NCI-H2196 (cell line): ENCODE data around the gene PPP3R1.

ENCODE experiments used
- DNase-seq: peaks from one replicate; lab custom pipeline; 2025; ENCODE audit not compliant: unreplicated experiment; lab: John Stamatoyannopoulos, UW

PPP3R1 gene

DNA sequence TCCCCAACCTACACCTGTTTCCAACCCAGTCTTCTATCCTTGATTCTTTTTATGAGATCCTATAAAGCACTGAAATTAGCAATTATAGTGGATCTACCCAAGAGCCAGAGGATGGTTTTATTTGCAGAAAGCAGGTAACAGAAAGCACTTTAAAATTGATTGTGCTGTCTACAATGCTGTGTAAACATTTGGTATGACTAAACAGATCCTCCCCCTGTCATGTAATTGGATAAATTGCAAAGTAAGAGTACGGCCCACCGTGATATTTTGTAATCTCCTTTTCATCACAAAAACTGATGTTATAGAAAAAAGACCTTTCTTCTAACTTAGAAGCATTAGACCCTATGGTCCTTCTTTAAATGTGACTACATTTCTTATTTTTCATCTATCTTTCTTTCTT, 11.3 kb upstream of the PPP3R1 start:
- no peak for DNase-seq

DNA sequence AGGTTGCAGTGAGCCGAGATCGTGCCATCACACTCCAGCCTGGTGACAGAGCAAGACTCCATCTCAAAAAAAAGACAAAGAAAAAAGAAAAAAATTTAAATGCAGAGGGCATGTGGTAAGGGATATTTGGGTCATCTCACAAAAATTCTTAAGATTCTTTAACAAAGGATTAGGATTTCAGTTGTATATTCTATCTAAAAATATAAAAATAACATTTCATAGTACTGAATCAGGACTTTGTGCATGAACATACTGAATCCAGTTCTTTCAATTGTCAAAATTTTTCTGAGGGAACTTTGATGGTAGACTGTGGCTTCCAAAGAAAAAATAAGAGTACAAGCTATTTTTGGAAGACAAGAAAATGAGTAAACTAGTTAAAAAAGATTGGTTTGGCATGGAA, 6.5 kb upstream of the PPP3R1 start:
- DNase-seq: no peak

DNA sequence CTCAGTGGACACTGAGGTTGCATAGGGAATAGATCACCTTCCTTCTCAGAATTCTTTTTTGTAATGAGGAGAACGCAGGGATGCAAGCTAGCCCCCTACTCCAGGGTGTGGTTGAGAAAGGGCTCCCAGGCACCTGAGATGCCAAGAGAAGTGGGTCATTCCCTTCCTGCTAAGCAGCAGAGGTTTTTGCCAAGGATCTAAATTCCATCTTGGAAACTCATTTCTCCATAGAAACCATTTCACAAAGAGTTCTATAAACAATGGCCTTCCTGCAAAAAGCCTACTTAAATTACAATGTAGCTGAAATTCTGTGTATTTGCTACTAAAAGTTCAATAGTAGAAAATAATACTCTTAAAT, 3.7 kb upstream of the PPP3R1 start:
- no peak for DNase-seq

DNA sequence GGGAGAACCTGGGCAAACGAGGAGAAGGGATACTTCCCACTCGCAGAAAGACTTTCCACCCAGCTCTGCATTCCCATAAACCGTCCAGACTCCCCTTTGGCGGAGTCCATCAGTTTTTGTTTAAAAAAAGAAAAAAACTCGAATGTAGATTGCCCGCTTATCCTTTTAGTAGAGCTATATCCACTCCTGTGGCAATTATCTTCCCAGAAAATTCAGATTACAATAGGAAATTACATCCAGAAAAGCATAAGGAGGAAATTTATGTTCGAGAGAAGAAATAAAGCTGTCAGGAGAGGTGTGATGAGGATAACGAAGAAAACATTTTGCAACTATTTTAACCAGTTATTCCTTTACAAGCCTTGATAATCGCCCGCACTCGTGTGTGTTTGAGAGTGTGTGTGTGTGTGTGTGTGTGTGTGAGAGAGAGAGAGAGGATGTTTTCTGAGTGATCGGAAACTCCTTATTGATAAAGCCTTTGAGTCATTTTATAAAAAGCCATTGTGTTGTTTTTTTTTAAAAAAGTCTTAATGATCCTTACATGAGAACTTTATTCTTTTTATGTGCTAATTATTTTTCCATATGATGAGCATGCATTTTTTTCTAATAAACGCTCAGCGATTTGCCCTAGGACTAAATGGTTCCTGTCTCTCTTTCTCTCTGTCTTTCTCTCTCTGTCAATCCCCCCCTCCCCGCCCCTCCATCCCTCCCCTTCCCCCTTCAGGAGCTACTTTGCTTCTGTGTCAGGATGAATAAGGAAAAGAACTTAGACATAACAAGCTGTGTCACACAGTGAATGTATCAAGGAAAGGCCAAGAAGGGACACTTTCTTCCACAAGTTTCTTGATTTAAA, 1.1 kb upstream of the PPP3R1 start:
- DNase-seq: no peak

DNA sequence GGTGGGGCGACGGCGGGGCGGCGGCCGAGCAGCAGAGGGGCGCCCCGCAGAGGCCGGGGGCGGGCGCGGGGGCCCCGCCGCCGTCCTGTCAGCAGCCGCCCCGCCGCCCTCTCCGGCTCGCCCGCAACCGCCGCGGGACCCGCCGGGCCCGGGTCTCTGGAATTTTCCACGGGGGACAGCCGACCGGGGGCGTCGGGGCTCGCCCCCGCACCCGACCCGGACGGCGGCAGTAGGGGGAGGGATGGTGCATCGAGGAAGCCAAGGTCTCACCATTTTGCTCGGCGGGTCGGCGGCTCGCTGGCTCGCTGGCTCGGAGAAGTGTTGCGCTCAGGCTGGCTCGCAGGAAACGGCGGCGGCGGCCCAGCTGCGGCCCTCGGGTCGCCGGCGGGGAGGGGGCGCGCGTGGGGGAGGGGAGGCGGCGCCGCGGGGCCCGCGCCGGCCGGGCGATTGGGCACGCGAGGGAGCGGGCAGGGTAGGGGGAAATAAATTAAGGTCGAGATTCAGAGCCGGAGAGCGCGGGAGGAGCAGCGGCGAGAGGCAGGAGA, 405 bp downstream of the PPP3R1 start:
- DNase-seq: no peak

DNA sequence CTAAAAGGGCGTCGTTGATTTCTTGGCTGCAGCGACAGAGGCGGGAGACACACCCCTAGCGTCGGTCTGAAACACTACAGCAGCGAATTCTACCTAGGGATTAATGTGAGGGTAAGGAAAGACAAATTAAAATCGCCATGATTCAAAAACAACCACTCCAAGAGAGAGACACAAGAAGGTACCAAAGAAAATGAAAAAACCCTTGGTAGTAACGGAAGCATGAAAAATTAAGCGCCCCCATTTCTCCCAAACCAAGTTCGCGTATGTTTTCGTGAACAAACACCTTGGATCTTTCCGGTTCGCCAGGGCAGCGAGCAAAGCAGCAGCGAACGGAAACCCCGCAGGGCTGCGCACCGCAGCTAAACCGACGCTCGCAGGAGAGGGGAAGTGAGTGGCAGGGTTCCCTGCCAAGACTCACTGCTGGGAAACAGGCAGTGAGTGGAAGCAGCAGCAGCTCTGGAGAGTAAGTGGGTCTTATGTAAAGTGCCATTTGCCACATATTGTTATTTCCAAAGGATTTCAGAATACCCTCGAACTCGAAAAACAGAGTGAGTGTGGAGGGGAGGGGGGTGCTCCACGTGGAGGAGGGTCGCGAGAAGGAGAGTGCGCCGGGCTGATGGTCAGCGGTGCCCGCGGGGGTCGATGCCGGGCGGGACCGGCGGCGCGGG, 1.0 kb downstream of the PPP3R1 start:
- DNase-seq: peak; percentile 66

DNA sequence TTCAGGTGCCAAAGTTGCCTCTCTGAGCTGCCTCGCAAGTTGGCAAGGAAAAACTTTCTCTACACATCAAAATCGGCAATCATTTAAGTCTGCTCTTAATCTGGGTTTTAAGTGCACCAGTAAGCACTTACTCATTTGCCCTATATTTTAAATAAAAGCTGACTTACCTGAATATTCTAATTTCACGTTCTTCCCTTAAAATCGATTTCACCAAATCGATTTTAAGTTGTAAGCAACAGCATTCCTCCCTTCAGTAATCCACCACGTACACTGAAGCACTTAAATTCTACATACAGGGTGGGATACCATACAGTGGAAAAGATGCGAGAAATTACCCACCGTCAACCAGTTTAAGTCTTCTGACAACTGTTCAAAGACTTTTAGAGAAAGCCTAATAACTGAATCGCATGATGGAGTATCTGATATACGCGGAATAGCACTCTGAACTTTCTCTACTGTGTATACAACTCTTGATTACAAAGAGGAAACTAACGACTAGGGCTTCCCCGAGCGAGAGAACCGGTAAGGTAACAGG, 1.6 kb downstream of the PPP3R1 start:
- no peak for DNase-seq

DNA sequence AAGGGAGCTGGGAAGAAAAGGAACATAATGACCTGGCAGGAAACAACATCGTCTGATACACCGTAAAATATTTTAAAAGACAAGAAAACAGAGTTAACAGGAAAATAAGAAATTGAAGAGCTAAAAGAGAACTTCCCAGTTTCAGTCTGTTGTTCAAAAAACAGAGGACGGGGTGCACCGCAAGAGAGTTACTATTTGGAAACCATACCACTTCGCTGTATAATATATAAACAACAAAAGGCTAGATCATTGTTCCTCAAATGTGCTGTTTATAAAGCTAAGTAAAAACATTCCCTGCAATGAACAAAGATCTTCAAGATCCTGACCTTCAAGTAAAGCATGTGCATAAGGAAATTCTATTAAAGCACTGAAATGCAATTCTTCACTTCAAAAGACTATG, 2.1 kb downstream of the PPP3R1 start:
- no peak for DNase-seq

DNA sequence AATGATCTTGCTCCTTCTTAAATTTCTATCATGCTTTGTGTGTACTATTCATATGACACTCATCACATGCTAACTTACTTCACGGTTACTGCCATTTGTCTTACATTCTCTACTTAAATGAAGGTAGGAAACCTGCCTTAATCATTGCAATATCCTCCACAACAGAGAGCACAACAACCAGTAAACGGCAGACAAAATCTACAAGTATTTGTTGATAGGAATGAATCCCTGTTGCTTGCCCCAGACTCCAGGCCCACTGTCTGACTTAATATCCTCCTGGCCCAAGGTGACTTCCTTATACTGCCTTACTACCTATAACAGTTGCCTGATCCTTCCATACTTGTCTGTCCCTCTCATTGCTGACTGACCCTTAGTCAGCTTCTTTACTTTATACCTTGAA, 3.5 kb downstream of the PPP3R1 start:
- DNase-seq: no peak

DNA sequence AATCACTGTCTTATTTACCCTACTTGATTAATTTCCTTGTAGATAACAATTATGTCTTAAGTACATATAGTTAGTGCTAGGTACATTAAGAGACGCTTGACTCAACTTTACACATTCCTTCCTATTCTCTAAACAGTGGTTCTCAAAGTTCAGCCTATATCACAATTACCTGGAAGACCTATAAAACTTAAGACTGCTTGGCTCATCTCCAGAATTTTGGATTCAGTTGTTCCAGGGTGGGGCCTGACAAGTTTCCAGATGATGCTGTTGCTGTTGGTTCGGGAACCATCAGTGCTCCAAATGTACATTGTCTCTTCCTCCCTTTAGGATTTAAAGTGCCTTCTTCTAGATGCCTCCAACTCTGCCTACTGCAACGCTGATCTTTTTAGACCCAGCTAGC, 4.0 kb downstream of the PPP3R1 start:
- DNase-seq: no peak

DNA sequence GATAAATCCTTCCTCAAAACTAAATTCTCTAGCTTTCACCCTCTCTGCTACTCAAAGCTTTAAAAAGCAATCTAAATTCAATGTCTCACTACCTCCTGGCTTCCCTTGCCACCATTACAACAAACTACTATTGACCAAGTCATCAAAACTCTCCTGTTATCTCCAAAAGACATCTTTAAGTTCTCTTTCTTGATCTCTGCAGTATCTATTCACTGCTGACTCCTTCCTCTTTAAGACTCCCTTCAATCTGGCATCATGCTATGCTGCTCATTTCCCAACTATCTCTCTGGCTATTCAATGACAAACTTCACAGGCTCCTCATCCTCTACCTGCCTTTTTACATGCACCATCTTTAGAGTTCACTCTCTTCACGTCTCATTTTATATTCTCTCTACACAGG, 5.9 kb downstream of the PPP3R1 start:
- no peak for DNase-seq

DNA sequence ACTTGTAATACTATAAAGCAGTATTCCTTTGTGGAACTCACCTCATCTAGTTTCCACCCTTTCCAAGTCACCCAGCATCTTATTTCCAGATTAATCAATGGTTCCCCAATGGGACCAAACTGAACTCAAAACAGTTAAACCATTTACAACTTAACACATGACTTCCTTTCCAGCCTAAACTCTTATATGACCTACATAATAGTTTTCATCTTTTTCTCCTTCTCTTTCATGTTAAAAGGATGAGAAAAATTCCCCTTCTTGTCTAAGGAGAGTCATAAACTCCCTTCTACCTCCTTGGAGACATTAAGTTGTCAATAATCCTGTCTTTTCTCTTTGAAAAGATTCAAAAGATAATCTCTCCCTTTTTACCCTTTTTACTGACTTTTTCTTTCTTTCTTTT, 6.7 kb downstream of the PPP3R1 start:
- no peak for DNase-seq

DNA sequence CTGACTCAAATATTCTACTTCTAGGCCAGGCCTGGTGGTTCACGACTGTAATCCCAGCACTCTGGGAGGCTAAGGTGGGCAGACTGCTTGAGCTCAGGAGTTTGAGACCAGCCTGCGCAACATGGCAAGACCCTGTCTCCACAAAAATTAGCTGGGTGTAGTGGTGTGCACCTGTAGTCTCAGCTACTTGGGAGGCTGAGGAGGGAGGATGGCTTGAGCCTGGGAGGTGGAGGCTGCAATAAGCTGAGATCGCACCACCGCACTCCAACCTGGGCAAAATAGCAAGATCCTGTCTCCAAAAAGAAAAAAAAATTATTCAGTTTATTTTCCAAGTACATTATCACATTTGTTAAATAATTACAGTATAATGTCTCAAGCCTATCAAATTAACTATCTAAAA, 7.3 kb downstream of the PPP3R1 start:
- DNase-seq: no peak

DNA sequence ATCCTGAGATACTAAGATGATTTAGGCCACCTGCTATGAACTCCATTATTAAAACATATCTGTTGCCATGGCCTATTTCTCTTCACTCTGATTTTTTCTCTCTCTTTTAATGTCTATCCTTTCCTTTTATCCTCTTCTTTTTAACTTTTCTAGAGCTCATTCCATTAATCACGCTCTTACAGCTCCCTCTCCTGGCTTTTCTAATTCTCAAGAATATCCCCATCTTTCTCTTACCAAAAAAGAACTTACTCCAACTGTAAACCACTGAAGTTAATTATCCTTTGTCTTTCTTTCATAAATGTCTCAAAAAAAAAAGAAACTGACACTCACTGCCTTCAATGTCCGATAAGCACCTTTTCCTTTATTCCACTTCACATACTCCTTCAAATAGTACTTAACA, 7.9 kb downstream of the PPP3R1 start:
- DNase-seq: no peak

DNA sequence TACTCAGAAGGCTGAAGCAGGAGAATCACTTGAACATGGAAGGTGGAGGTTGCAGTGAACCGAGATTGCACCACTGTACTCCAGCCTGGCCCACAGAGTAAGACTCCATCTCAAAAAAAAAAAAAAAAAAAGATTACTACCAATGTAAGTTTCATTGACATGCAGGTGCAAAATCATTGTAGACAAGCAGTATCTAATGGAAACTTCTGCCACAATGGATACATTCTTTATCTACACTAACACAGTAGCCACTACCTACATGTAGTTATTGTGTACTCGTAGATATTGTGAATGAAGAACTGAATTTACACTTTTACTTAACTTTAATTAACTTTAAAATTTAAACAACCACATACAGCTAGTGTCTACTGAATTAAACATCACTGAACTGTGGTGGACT, 10.6 kb downstream of the PPP3R1 start:
- DNase-seq: no peak

DNA sequence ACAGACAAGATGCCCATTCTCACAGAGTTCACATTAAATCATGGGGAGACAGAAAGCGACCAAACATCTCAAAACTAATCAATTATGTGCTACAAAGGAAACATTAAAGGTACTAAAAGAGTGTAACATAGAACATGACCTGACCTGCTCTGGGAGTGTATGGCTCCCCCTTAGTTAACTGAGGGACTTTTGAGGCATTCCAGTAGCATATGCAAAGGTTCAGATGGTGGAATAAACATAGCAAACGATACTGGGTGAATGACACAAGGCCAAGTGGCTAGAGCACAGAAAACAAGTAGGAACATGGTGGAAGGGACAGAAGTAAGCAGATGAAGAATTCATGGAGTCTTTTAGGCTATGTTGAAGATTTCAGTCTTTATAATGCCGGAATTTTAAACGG, 11.9 kb downstream of the PPP3R1 start:
- DNase-seq: no peak

DNA sequence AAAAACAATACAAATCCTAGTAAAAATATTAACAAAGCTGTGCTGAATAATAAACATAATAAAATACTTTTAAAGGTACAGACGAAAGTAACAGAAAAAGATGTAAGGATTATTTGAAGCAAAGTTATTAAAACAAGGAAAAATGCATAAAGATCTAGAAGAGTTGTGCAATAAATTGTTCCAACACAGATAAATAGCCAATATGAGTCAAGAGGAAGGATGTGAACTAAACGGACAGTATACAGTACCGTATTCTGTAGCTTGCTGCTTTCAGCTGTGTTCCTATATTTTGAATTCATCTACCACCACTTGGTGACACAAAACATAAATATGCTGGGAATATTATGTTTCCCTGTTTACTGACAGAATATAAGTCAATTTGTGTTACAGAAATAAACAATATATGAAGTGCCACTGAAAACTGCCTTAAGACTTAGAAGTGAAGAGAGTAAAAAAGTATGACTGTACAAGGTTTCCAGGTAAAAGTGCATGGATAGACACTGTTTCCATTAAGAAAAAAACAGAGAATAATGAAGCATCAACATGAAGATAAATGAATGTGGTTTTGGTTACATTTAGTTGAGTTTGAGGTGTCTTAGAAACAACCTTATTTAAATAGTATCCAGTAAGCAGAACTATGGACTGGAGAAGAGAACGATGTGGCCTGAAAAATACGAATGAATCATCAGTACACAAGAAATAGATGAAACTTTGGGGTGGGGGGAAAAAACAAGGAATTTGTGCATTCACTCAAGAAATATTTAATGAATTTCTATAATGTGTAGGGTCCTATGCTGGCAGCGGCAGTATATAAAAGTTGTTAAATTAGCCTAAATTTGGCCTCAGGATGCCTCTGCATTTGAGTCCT, 13.1 kb downstream of the PPP3R1 start:
- DNase-seq: no peak

DNA sequence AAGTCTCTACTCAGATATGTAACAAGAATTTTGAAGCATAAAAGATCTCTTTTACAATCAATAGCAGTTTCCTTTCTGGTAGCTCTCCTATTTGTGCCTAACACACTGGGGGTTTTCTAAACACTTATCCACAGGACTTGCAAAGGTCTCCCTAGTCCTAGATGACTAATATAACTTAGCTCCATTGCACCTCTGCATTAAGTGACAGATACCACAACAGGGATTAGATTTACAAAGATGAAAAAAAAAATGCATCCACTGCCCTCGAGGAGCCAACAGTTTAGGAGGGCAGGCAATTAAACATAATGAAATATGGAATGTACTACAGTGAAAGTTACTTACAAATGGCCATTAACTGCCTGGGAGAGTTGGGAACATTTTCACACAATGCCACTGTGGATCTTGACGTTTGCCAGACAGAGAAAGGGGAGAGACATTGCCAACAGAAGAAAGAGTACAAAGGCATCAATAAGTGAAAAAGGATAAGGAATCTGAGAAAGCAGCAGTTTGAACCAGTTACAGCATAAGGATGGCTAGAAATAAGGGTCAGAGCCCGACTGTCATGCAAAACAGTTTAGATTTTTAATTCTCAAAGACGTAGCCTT, 14.3 kb downstream of the PPP3R1 start:
- no peak for DNase-seq

DNA sequence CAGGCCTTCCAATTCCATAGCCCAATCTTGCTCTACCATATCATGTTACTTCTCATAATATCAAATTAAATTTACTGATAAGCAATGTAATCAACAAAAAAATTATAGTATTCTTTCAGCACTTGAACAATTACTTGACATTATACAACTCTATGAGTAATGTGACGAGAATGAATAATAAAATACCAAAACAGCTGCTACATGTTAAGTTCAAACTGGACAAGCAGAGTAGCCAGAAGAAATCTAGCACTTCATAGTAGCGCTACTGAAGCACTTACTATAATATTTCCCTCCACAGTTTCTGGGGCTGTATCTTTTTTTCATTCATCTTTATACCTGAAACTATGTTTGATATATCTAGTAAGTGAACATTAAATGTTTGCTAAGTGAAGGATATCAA, 14.9 kb downstream of the PPP3R1 start:
- DNase-seq: no peak

DNA sequence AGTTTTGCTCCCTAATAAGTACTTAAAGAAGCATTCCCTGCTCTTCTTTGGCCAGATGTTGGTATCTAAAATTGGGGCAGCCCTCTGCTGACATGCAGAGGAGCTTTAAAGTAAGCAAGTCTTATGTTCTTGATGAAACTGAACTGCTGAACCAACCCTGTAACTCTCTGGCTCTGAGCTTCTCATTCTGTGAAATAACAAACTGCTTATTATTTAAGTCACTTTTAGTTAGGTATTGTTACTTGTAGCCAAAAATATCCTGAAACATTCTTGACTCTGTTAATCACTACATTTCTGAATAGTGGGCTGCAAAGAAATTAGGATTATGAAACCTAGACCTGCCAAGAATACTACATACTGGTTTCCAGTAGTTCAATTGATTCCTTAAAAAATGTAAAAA, 15.5 kb downstream of the PPP3R1 start:
- no peak for DNase-seq
